Left colon (tissue), 2 donors: ENCODE data around the gene COL5A2. TPM values are rescaled to one million over a fixed set of nuclear protein-coding genes. Genes with fewer than 3 reads are reported as not detected.

Experiments used
- ATAC-seq: fragments of 200-7000 bp; cut with Tn5 transposase; one replicate; pipeline ENCODE4 v1.9.1; 2020; ENCODE audit warnings: mild to moderate bottlenecking, moderate library complexity
- DNase-seq, 2 donors: peaks; one replicate each; pipeline ENCODE4 v3.0.0-alpha.2; 2020
- intact Hi-C, 2 donors: fragments of 100-400 bp; cut with DNase I in 1 of 2; cut with micrococcal nuclease in 1 of 2; formaldehyde crosslinking; loops; one replicate each; pipeline versions ENCODE4 v1.11.2 to v1.14.0; 2022; cut with DNase I, micrococcal nuclease
- total RNA-seq, 2 donors: library from RNA; stranded (reverse); fragmentation: NEBNext Ultra II Directional; extraction: Animal tissue kit (Norgen Biotek cat#: 25700); gene quantifications; one replicate each; pipeline ENCODE4 v1.2.1, GENCODE V29; 2021
- donor health status: DM: no; HTN: no; CAD: no.
- donor health status: DM: yes; HTN: yes; CAD: no.

The COL5A2 gene
- total RNA-seq, 2 donors from 2014 or later: 8.0 to 21.5 TPM

DNA sequence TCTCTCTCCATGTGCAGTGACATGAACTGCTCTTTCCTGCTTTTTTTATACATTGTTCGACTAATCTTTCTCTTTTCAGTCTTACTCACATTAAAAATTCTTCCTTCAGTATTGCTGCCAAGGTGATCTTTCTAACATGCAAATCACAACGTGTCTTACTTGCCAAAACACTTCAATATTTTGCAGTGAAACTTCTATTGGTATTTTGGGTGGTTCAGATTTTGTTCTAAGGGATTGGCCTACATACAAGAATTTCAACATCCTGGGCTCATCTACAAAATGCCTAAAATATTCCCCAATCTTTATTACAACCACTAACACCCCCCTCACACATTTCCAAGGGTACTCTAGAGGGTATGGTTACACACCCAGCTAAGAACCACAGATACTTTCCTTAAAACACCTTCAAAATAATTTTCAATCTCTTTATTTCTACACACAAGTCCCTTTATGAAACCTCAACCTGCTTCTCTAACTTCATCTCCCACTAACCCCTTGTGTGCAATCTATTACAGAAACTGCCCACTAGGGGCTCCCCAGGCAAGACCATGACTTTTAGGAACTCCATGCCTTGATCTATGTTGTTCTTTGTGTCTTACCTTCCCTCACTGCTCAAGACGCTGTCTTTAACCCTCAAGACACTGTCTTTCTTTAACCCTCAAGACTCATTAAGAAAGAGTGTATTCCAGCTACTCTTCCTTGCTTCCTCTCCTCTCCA is 154.5 kb downstream of the COL5A2 start:
- no peak for DNase-seq
- intact Hi-C loops: no loop called here
- ATAC-seq: no peak

DNA sequence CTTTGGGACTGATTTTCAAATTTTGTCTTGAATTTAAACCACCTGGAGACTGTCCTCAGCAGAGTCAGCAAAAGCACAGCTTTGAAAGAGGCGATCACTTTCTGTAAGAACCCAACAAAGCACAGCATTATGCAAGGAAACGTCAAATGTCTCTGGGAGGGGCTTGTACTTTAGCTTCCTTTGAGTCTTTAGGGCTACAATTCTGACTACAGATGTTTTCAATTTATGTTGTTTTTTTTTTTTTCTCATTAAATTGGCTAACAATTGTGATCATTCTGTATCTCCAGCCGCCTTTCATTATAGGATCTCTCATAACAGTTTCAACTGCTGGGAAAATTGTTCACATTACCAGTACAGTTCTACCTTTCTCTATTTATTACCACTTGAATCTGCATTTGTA is 157.1 kb downstream of the COL5A2 start:
- no peak for DNase-seq
- intact Hi-C loops: no loop called here
- ATAC-seq: no peak

DNA sequence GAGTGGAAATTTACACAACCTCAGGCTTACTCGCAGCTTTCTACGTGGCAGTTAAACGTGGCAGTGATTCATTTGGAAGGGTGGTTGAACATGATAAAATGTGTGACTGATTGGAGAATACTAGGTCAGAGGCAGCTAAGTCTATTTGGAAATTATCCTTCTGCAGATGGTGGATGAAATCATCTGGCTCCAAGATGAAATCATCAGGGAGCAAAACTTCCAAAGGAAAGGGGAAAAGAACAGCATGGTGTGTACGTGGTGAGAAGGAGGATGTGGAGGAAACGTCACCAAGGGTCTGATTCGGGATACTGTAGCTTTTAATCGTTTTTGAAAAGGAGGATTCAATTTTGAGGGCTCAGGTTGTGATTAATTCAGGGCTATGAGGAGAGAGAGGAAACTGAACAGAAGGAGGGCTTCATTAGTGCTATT is 157.5 kb downstream of the COL5A2 start:
- intact Hi-C loops: no loop called here
- DNase-seq (no peak), ATAC-seq (no peak)

DNA sequence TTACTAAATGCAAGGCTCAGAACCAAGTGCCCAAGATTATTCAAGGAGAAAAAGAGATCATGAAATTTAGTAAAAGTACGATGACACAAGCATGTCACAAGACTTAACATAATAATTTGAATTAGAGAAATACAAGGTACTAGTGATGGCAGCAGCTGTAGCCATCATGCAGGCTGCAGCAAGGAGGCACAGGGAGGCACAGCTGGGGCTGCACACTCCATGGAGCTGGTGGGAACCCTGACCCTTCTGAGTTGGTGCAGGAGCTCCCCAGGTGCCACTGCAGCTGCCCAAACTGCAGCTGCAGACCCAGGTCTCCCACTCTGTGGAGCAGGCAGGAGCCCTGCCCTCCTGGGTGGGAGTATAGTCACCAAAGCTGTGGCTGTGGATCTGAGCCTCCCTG is 159.4 kb downstream of the COL5A2 start:
- DNase-seq (no peak), ATAC-seq (no peak)
- intact Hi-C loops: no loop called here

DNA sequence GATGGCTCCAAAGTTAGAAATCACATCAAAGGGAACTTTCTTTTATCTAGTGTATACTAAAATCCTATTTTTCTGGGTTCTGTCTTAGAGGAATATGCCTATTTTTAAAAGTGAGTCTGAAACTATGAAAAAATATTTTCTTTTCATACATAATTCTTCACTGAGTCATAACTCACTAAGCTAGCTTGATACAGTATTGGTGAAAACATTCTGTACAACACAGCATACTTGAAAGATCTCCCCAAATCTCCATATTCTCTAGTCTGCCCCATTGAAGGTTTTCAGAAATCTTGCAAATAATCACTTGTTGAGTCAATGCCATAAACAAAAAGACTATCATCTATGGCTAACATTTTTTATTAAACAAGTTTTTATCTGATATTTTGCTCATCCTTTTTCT is 160.9 kb downstream of the COL5A2 start:
- DNase-seq (no peak), ATAC-seq (no peak)
- intact Hi-C loops: no loop called here

DNA sequence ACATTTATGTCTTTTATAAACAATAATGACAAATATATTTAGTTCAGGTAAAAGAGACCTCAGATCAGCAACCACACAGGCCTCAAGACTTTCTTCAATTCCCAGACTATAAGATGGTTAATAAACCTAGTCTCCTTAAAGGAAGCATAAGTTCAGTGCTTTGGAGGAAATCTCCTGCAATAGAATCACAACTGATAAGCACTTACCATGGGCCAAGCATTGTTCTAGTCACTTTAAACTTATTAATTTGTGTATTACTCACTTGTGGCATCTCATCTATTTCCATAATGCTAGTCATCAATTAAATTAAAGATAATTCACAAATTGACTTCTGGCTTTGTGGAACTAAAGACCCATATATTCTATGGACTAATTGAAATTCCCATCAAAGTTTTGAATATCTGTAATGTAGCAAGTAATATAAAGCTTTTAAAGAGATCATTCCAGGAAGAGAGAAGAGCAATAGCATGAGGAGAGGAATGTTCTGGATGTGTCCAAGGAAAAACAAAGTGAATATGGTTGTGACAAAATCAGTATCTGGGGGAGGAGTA is 163.2 kb downstream of the COL5A2 start:
- ATAC-seq (no peak), DNase-seq (no peak)
- intact Hi-C loops: no loop called here

DNA sequence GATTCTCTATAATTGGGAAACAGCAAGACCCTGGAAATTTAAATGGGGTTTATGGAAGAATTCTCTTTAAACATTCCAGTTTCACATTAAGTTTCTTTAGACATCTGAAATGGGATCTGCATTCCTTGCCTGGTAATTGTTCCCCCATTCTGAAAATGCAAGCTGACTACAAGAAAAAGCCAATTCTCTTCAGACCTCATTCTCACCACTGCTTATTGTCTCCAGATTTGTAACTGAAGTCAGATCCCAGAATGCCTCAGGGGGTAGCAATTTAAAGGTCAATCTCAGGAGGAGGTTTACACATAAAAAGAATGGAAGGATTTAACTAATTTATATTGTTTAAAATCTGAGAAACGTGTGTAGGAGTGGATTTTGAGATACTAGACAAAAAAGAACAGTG is 164.2 kb downstream of the COL5A2 start:
- intact Hi-C loops: no loop called here
- ATAC-seq: no peak
- no peak for DNase-seq

DNA sequence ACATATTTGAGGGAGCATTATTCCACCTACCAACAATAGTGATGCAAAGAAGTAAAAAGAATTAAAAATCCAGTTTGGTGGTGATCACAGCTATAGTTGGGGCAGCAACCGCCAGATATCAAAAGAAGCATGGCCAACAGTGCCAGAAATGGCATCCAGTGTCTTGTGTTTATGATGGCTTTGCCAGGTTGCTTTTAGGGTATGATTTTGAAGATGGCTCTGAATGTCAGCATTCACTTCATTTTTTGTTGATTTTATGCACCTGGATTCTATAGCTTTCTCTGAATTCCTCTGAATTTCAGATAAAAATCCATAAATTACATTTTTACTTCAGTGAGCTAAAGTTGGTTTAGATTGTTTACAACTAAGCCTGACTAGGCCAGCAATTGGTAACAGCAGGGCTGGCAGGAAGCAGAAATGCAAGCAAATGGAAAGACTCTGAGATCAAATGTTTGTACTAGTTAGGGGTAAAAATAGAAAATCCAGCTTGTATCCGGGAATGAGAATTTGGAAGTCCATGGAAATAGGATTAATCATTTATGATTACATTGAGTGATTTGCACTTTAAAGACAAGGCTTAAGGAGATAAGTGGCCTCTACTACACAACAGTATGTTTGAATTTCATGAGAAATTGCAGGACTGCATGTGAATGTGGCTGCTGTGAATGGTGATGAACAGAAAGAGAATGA is 165.0 kb downstream of the COL5A2 start:
- DNase-seq (no peak), ATAC-seq (no peak)
- intact Hi-C loops: no loop called here

- no peak for ATAC-seq
- no peak for DNase-seq
- intact Hi-C loops: no loop called here
These were observed 165.7 kb downstream of the COL5A2 start for GRCh38 chr2:189013671-189014448.

- intact Hi-C loops: no loop called here
- no peak for ATAC-seq
- no peak for DNase-seq
These were observed 166.5 kb downstream of the COL5A2 start for GRCh38 chr2:189013031-189013430.

GRCh38 chr2:189012351-189012750 is 167.2 kb downstream of the COL5A2 start:
- DNase-seq: no peak
- intact Hi-C loops: no loop called here
- ATAC-seq: no peak

DNA sequence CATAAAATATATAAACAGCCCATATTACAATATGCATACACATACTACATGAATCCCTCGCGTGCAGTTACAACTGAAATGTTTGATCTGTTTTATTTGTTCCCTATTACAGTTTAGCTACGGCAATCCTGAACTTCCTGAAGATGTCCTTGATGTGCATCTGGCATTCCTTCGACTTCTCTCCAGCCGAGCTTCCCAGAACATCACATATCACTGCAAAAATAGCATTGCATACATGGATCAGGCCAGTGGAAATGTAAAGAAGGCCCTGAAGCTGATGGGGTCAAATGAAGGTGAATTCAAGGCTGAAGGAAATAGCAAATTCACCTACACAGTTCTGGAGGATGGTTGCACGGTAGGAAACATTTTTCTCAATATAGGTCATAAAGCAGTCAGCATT is 169.0 kb downstream of the COL5A2 start:
- intact Hi-C loops: no loop called here
- ATAC-seq: no peak
- DNase-seq: no peak

DNA sequence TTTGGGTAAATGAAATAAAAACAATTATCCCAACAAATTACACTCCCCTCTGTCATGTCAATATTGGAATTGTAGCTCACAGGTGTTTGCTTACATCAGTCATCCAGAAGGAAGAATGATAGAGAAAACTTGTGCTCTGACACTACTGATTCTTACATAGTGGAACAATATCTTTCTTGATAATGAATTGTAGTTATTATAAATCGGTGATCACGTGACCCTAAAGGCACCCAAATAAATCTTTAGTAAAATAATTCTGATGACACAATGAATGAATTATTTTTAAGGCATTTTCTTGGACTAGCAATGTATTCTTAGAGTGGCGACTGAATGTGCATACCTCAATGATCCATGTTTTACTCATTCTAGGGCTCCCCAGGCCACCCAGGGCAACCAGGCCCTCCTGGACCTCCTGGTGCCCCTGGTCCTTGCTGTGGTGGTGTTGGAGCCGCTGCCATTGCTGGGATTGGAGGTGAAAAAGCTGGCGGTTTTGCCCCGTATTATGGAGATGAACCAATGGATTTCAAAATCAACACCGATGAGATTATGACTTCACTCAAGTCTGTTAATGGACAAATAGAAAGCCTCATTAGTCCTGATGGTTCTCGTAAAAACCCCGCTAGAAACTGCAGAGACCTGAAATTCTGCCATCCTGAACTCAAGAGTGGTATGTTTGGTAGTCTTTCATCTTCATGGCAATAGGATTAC is 170.9 kb downstream of the COL5A2 start:
- DNase-seq (no peak), ATAC-seq (no peak)
- intact Hi-C loops: loop anchor here in 1 of 2 donors (10.0 kb wide), 1 partner anchor 46 kb away; no protein-coding TSS in a partner anchor

- intact Hi-C loops: loop anchor here in 1 of 2 donors (10.0 kb wide), 1 partner anchor 53 kb away; no protein-coding TSS in a partner anchor
- ATAC-seq (no peak), DNase-seq (no peak)
These were observed 177.5 kb downstream of the COL5A2 start for GRCh38 chr2:189002079-189002478.

GRCh38 chr2:189000221-189000620 is 179.3 kb downstream of the COL5A2 start:
- intact Hi-C loops: loop anchor here in 1 of 2 donors (10.0 kb wide), 1 partner anchor 55 kb away; no protein-coding TSS in a partner anchor
- no peak for ATAC-seq
- no peak for DNase-seq

DNA sequence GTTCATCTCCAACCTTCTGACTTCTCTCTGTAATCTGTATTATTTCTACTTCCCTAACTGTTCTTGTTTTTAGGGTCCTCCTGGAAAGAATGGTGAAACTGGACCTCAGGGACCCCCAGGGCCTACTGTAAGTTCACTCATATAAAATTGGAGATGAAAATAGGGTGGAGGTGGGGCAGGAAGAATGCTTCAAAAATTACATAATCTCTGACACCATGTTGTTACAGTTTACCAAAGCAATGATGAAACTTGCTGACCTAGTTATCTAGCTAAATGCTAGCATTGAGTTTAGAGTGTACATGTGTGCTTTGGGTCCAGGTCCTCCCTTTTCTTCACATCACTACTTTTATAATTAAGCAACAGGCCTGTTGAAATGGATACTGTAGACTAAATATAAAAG is 182.3 kb downstream of the COL5A2 start:
- intact Hi-C loops: no loop called here
- ATAC-seq (no peak), DNase-seq (no peak)

- intact Hi-C loops: no loop called here
- ATAC-seq (no peak), DNase-seq (no peak)
These were observed 186.3 kb downstream of the COL5A2 start for GRCh38 chr2:188993247-188993646.

- intact Hi-C loops: loop anchor here in 1 of 2 donors (5.0 kb wide), 1 partner anchor 460 kb away; no protein-coding TSS in a partner anchor
- DNase-seq: no peak
- no peak for ATAC-seq
These were observed 192.7 kb downstream of the COL5A2 start for GRCh38 chr2:188986839-188987238.

DNA sequence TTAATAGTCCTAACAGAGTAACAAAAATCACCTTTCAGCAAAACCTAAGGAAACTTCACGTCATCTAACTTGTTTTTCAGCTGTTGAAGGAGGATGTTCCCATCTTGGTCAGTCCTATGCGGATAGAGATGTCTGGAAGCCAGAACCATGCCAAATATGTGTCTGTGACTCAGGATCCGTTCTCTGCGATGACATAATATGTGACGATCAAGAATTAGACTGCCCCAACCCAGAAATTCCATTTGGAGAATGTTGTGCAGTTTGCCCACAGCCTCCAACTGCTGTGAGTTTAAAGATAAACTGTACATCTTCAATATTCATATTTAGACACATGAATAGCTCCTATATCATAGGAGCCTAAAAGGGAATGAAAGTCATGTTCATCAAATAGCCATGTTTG is 194.9 kb downstream of the COL5A2 start:
- no peak for DNase-seq
- ATAC-seq: no peak
- intact Hi-C loops: loop anchor here in 1 of 2 donors (5.0 kb wide), 1 partner anchor 457 kb away; no protein-coding TSS in a partner anchor
